AML-193 (cell line): ENCODE measurements around the gene HCRT.

Source experiments
- DNase-seq, 2 experiments: peaks; one replicate each; lab custom pipeline; 2025; lab: John Stamatoyannopoulos, UW

The HCRT gene

DNA sequence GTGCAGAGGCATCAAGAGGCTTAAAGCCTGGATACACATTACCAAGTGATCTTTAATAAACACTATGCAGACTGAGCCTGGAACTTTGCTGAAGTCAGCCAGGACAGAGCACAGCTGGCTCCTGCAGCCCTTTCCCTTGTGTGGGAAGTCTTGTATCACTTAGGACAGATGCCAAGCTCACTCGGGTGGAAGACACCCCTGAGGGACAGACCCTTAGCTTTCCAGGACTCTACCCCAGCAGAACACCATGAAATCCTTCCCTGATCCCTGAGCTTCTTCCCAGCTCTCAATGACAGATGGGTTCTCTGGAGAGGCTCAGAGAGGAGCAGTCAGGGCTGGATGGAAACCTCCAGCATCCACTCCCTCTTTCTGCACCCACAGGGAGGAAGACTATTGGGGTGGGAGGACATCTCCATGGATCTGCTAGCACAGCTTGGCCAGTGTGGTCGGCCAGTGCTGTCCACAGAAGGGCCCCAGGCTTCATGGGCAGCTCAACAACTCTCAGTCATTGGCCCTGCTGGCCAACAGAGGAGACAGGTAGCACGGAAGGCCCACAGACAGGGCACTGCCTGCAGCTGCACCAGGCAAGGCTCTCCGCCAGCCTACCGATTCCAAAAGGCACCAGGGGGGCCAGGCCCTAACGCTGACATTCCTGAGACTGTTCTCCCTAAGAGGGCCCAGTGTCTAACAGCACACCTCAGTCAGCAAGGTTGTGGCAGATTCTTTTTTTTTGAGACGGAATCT, 46.3 kb downstream of the HCRT start:
- DNase-seq = no peak

GRCh38 chr17:42136654-42137051, 48.6 kb downstream of the HCRT start:
- DNase-seq = no peak

- peak; percentile 46 to 50 for DNase-seq
Observed at GRCh38 chr17:42135664-42136653, 49.3 kb downstream of the HCRT start.

DNA sequence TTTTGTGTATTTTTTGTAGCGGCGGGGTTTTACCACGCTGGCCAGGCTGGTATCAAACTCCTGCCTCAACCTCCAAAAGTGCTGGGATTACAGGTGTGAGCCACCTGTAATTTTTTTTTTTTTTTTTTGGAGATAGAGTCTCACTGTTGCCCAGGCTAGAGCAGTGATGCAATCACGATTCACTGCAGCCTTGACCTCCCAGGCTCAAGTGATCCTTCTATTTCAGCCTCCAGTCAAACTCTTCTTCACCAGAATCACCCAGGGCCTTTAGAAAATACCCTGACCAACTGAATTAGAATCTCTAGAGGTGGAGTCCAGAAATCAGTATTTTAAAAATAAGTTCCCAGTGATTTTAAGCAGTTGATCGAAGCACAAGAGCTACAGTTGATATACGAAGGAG, 50.1 kb downstream of the HCRT start:
- DNase-seq = no peak
